Esophagus squamous epithelium (tissue), 5 donors: ENCODE measurements around the gene OR51L1. TPM values are rescaled to one million over a fixed set of nuclear protein-coding genes. Genes with fewer than 3 reads are reported as not detected.

Experiments
- DNase-seq: peaks from one replicate; lab custom pipeline; 2025; lab: John Stamatoyannopoulos, UW
- H3K27ac ChIP-seq, 4 donors: fragments of 200-600 bp; sonication (generic); one replicate each; pipeline ENCODE4 v1.5.1; 2016 to 2019; ENCODE audit warnings: mild to moderate bottlenecking in 1 of 4
- H3K27me3 ChIP-seq, 4 donors: fragments of 200-600 bp; sonication (generic); 1 replicate in 3 of 4; 2 replicates in 1 of 4; pipeline versions ENCODE4 v1.5.1 to v1.6.0; 2017 to 2021; ENCODE audit warnings: antibody characterized with exemption in 1 of 4
- H3K36me3 ChIP-seq, 3 donors: fragments of 200-600 bp; sonication (generic); one replicate each; pipeline ENCODE4 v1.5.1; 2016 to 2019
- H3K4me1 ChIP-seq, 3 donors: fragments of 200-600 bp; sonication (generic); one replicate each; pipeline ENCODE4 v1.5.1; 2017 to 2019
- H3K4me3 ChIP-seq, 4 donors: fragments of 200-600 bp; sonication (generic); 1 replicate in 3 of 4; 2 replicates in 1 of 4; pipeline ENCODE4 v1.5.1; 2016 to 2019; ENCODE audit warnings: mild to moderate bottlenecking in 2 of 4, moderate library complexity in 1 of 4
- H3K9me3 ChIP-seq, 3 donors: fragments of 200-600 bp; sonication (generic); one replicate each; pipeline ENCODE4 v1.5.1; 2016 to 2019
- POLR2A ChIP-seq, 4 donors: fragments of 450-650 bp; IDR thresholded peaks; one replicate each; pipeline ENCODE4 v1.6.1; 2017; ENCODE audit warnings: antibody characterized with exemption in 4 of 4, mild to moderate bottlenecking in 4 of 4, moderate library complexity in 3 of 4
- WGBS, 2 donors: methylation state at CpG; one replicate each; pipeline ENCODE4 v1.1.5; 2018; 5-methylcytosine and 5-hydroxymethylcytosine counted together
- intact Hi-C: fragments of 100-400 bp; cut with DNase I; formaldehyde crosslinking; loops from one replicate; pipeline ENCODE4 v1.15.0; 2022
- total RNA-seq, 4 donors: library from RNA; depleted of rRNA; stranded (reverse); fragments of >200 nt; gene quantifications; one replicate each; pipeline ENCODE4 v1.1.0, GENCODE V29; 2016
- TF ChIP-seq, protein P1 (sequence below), 6 experiments: fragments of 450-650 bp in 4 of 6; fragments of 200-600 bp in 2 of 6; sonication (generic) in 2 of 6; IDR thresholded peaks; one replicate each; pipeline ENCODE4 v1.5.1; 2016 to 2019; ENCODE audit warnings: antibody characterized with exemption in 6 of 6, mild to moderate bottlenecking in 4 of 6, moderate library complexity in 4 of 6
- donor health status: DM: yes; HTN: yes; CAD: no.

OR51L1 gene
- total RNA-seq, 4 donors from 2014 or later, result not detected

DNA sequence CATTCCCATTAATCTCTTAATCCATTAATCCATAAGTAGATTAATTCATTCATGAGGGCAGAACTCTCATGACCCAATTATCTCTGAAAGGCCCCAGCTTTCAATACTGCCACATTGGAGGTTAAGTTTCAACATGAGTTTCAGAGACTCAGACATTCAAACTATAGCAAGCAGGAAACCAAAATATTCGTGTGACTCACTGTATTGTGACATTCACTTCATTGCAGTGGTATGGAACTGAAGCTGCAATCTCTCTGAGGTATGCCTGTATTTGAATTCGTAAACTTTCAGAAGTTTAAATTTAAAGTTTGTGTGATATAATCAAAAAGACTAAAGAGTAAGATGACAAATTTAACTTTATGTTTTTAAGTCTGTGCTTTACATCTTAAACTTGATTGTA is 48.7 kb downstream of the OR51L1 start:
- no peak overlapping the region for H3K4me3 ChIP-seq
- TF ChIP-seq, protein P1, sequence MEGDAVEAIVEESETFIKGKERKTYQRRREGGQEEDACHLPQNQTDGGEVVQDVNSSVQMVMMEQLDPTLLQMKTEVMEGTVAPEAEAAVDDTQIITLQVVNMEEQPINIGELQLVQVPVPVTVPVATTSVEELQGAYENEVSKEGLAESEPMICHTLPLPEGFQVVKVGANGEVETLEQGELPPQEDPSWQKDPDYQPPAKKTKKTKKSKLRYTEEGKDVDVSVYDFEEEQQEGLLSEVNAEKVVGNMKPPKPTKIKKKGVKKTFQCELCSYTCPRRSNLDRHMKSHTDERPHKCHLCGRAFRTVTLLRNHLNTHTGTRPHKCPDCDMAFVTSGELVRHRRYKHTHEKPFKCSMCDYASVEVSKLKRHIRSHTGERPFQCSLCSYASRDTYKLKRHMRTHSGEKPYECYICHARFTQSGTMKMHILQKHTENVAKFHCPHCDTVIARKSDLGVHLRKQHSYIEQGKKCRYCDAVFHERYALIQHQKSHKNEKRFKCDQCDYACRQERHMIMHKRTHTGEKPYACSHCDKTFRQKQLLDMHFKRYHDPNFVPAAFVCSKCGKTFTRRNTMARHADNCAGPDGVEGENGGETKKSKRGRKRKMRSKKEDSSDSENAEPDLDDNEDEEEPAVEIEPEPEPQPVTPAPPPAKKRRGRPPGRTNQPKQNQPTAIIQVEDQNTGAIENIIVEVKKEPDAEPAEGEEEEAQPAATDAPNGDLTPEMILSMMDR (IDR thresholded peaks at IDR 0.05), result no peak
- no peak for TF ChIP-seq POLR2A (IDR thresholded peaks at IDR 0.05)
- 47 to 51% methylated on average over 2 of the region's 2 CpGs for WGBS, 2 donors

DNA sequence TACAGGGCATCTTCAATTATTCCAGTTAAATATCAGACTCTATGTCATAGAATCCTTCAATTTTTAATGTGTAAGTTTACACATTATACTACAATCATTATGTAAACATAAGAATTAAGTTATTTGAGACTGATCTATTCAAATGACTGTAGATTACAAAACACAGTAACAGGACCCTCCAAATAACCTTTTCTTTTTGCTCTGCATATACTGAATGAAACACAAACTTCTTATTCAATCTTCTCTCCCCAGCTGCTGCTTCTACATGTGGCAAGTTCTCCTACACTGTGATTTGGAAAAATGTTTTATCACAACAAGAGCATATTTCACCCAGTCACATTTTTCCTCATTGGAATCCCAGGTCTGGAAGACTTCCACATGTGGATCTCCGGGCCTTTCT is 51.6 kb downstream of the OR51L1 start, which contains the start of gene OR52J3:
OR52J3 (plus strand) TSS at position 301 of the 400 bp plus-strand sequence; CDS start at position 301, 0 bp downstream.
- DNase-seq, result no peak
- Histone ChIP-seq H3K4me3 (no peak within 1 kb of the TSS), H3K27me3 (no peaks in the 10 kb centered on the region), H3K27ac (no peak within 1 kb of the TSS), H3K9me3 (no peaks in the 10 kb centered on the region), H3K36me3 (no peaks in the 10 kb centered on the region), H3K4me1 (no peaks in the 10 kb centered on the region)
- WGBS, 2 donors, result 62 to 70% methylated on average over 1 of the region's 1 CpG
- TF ChIP-seq, protein P1 (IDR thresholded peaks at IDR 0.05), result no peak
- no peak for TF ChIP-seq POLR2A (IDR thresholded peaks at IDR 0.05)
- intact Hi-C loops, result no loop called here

More for the DNA sequence above, 48.7 kb downstream of the OR51L1 start:
- intact Hi-C loops, result no loop called here
- no peaks in the 10 kb centered on the region for H3K36me3 ChIP-seq
- no peaks in the 10 kb centered on the region for H3K9me3 ChIP-seq
- H3K4me1 ChIP-seq, result no peaks in the 10 kb centered on the region
- no peak for DNase-seq
- no peak overlapping the region for H3K27ac ChIP-seq
- no peaks in the 10 kb centered on the region for H3K27me3 ChIP-seq

DNA sequence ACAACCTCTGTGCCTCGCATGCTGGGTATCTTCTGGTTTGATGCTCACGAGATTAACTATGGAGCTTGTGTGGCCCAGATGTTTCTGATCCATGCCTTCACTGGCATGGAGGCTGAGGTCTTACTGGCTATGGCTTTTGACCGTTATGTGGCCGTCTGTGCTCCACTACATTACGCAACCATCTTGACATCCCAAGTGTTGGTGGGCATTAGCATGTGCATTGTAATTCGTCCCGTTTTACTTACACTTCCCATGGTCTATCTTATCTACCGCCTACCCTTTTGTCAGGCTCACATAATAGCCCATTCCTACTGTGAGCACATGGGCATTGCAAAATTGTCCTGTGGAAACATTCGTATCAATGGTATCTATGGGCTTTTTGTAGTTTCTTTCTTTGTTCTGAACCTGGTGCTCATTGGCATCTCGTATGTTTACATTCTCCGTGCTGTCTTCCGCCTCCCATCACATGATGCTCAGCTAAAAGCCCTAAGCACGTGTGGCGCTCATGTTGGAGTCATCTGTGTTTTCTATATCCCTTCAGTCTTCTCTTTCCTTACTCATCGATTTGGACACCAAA is 52.2 kb downstream of the OR51L1 start:
- Histone ChIP-seq H3K9me3 (no peaks in the 10 kb centered on the region), H3K27ac (no peak overlapping the region), H3K27me3 (no peaks in the 10 kb centered on the region), H3K4me1 (no peaks in the 10 kb centered on the region), H3K4me3 (no peak overlapping the region), H3K36me3 (no peaks in the 10 kb centered on the region)
- DNase-seq, result no peak
- no peak for TF ChIP-seq POLR2A (IDR thresholded peaks at IDR 0.05)
- TF ChIP-seq, protein P1 (IDR thresholded peaks at IDR 0.05), result no peak
- intact Hi-C loops, result no loop called here
- 76 to 82% methylated on average over 15 of the region's 15 CpGs for WGBS, 2 donors

Other genes with a start within 250 kb of the OR51L1 start
- gene OR51F1, start 224.9 kb upstream of the OR51L1 start, total RNA-seq, result not detected
- not detected for gene OR52R1, start 190.5 kb upstream of the OR51L1 start, total RNA-seq
- not detected for gene OR51F2, start 173.5 kb upstream of the OR51L1 start, total RNA-seq
- not detected for gene OR51S1, start 145.6 kb upstream of the OR51L1 start, total RNA-seq
- gene OR51T1, start 113.0 kb upstream of the OR51L1 start, total RNA-seq, result not detected
- gene OR51A7, start 91.1 kb upstream of the OR51L1 start, total RNA-seq, result not detected
- gene OR51G2, start 75.5 kb upstream of the OR51L1 start, total RNA-seq, result not detected
- gene OR51G1, start 70.5 kb upstream of the OR51L1 start, total RNA-seq, result not detected
- not detected for gene OR51A4, start 47.2 kb upstream of the OR51L1 start, total RNA-seq
- not detected for gene OR51A2, start 39.1 kb upstream of the OR51L1 start, total RNA-seq
- gene OR52J3, start 51.7 kb downstream of the OR51L1 start, total RNA-seq, result not detected
- not detected for gene OR52E2, start 64.8 kb downstream of the OR51L1 start, total RNA-seq
- gene OR52E1, start 74.7 kb downstream of the OR51L1 start, total RNA-seq, result not detected
- not detected for gene OR52A5, start 143.5 kb downstream of the OR51L1 start, total RNA-seq
- gene OR52A1, start 159.9 kb downstream of the OR51L1 start, total RNA-seq, result not detected
- gene OR51V1, start 205.8 kb downstream of the OR51L1 start, total RNA-seq, result not detected
- gene HBB, start 232.2 kb downstream of the OR51L1 start, total RNA-seq, result 1 to 10 TPM in 3 of 4 donors, not detected in 1; 1.6 to 7.9 (median 2.7) TPM
- gene HBD, start 239.6 kb downstream of the OR51L1 start, total RNA-seq, result not detected